Activated T-cell treated with anti-CD3 and anti-CD28 coated beads for 4 hours (primary cell): ENCODE results near the gene CBLB.
"Not testable (repeated sequence)": the region's sequence is repeated elsewhere in the genome, so short reads cannot be mapped to it uniquely, and the experiment has no call there.

Experiments
- DNase-seq: peaks from one replicate; pipeline ENCODE4 v3.0.0-alpha.2; 2020

The CBLB gene

DNA sequence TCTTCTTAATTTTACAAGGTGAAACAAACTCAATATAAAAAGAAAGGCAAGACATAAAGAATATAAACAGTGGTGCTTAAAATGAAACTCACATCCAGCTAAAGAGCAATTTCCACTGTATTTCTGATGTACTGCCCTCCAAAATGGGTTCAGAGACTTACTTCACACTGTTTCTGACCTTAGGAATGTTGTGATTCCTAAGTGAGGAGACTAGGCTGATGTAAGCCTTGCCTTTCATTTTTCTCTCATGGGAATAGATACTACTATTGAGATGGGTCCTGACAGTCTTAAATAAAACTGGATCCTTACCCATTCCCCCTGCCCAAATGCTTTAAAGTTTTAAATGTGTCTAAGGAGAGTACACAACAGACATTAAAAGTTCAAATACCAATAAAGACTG lies 86.9 kb downstream of the CBLB start:
- no peak for DNase-seq

DNA sequence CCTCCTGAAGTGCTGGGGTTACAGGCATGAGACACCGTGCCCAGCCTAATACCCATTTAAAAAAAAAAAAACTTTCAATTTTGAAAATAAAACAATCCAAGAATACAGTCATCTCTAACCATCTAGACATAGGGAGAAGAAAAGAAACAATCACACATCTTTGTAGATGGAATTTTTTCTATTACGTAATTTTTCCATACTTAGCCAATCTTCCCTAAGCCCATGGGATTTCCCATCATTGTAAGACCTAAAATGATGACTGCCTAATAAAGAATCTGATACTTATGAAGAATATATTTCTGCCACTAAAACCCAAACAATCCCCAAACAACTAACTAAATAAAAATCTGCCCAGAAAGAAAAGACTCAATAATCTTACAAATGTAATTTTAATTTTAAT lies 88.7 kb downstream of the CBLB start:
- no peak for DNase-seq

DNA sequence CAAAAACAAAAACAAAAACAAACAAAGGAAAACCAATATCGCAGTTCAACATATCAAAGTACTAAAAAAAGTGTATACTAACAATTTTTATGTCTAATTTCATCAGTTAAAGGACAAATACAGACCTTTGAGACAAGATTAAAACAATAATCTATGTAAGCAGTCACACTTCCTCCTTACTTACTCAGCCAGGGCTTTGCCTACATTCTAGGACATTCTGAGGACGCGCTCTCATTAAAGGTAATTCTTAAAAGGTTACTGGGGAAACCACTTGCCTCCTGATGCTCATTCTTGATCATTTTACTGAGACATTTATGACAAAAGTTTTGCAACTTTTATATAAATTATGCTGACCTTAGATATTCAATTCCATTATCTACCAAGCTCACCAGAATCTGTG lies 93.4 kb downstream of the CBLB start:
- DNase-seq, result no peak

DNA sequence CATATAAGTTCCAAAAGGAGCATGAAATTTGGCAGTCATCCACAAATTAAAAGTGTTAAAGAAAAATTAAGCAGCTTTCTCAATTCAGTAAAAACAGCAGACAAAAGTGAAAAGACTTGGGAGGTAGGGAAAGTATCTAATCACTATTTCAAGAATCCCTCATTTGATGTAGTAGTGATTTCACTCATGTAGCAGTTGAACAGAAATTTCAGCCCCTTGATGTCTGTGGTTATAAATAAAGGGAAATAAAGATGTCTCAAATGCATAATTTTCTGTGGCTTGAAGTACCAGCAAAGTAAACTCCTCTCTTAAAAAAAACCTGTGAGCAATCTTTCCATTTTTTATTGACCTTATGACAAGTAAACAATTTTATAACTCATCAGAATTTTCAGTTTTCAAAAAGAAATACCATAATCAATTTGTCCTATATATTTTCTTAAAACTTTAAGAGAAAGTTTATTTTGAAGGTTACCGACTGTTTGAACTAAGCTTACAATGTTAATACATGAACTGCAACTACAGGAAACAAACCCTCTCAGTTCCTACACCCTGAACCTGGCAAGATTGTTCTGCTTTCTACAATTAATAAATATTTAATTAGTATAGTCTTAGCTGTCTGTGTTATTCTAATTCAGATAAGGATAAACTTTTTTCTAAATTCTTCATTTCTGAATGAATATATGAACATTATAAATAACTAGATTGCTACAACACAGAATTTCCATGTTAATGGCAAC lies 94.2 kb downstream of the CBLB start:
- no peak for DNase-seq

DNA sequence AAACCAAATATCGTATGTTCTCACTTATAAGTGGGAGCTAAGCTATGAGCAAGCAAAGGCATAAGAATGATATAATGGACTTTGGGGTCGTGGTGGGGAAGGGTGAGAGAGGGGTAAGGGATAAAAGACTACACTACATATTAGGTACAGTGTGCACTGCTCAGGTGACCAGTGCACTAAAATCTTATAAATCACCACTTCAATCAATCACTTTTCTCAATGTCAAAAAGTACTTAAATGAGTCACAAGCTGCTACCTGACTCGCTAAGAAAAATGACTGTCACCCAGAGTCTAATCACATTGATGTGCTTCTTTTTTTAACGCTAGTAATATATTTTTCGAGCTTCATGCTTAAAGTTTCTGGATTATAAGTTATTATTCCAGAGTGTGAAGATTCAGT lies 95.5 kb downstream of the CBLB start:
- DNase-seq, result no peak

DNA sequence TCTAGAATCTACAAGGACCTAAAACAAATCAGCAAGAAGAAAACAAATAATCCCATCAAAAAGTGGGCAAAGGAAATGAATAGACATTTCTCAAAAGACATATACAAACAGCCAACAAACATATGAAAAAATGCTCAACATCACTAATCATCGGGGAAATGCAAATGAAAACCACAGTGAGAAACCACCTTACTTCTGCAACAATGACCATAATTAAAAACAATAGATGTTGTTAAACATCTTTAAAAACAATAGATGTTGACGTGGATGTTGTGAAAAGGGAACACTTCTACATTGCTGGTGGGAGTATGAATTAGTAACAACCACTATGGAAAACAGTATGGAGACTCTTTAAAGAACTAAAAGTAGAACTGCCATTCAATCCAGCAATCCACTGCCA lies 96.2 kb downstream of the CBLB start:
- DNase-seq, result no peak

DNA sequence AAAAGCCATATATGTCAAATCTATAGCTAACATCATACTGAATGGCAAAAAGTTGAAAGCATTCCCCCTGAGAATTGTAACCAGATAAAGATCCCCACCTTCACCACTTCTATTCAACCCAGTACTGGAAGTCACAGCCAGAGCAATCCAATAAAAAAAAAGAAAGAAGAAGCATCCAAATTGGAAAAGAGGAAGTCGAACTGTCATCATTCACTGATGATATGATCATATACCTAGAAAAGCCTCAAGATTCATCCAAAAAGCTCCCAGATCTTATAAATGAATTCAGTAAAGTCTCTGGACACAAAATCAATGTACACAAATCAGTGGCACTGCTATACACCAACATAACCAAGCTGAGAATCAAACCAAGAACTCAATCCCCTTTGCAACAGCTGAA lies 97.4 kb downstream of the CBLB start:
- no peak for DNase-seq

DNA sequence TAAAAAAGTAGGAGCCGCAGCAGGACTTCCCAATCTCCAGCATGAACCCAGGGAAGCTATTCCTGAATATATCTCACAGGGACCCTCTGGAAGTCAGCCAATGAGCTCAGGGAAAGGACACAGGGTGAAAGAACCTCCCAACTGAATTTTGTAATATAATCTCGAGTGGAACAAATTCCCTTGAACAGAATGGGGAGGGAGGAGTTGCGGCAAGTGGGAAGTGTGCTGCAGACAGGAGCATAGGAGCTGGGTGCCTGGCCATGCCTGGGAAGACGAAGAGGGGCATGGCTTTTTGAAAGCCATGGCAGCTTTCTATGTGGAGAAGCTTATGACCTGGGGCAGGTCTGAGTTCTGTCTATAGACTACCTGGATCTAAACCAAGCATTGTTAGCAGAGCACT lies 98.4 kb downstream of the CBLB start:
- DNase-seq, result no peak

DNA sequence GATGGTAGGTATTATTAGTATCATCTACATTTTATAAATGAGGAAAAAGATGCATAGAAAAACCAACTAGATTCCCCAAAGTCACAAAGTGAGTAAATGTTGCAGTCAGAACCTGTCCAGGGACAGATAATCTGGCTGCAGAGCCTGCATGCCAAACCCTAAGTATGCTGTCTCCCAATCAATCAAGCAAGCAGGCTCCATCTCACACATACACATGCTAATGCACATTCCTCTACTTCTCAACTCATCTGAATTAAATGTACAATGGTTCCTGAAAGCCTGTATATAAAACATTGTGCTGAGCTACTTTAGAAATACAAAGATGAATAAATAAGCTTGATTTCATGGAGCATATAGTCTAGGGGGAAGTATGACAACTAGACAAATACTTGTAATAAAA lies 101.0 kb downstream of the CBLB start:
- DNase-seq, result no peak

DNA sequence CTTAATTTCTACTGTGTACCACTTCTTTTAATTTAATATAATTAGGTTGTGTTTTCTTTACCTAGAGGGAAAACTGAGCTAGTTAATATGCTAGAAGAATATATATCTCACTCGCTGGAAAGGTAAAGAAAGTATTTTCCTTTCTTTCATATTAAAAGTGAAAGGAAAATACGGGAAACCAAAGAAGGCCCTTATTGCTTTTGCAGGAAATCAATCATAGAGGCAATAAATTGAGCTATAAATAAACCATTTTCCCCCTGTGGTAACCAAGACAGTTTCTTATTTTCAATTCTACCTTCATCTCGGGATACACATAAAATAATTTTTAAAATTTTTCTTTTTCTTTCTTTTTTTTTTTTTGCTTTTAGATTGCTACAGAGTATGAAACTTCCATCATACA lies 101.6 kb downstream of the CBLB start:
- DNase-seq, result no peak

DNA sequence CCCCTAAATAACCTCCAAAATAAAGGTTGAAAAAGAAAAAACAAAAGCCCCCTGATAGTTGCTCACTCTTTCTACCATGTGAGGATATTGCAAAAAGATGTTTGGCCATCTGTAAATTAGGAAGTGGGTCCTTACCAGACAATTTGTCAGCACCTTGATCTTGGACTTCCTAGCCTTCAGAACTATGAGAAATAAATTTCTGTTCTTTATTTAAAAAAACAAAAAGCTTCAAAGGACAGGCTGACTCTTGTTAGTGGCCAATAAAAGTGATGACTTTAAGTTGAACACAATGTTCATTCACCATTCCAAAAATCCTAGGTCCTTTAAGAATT lies 103.5 kb downstream of the CBLB start:
- no peak for DNase-seq

DNA sequence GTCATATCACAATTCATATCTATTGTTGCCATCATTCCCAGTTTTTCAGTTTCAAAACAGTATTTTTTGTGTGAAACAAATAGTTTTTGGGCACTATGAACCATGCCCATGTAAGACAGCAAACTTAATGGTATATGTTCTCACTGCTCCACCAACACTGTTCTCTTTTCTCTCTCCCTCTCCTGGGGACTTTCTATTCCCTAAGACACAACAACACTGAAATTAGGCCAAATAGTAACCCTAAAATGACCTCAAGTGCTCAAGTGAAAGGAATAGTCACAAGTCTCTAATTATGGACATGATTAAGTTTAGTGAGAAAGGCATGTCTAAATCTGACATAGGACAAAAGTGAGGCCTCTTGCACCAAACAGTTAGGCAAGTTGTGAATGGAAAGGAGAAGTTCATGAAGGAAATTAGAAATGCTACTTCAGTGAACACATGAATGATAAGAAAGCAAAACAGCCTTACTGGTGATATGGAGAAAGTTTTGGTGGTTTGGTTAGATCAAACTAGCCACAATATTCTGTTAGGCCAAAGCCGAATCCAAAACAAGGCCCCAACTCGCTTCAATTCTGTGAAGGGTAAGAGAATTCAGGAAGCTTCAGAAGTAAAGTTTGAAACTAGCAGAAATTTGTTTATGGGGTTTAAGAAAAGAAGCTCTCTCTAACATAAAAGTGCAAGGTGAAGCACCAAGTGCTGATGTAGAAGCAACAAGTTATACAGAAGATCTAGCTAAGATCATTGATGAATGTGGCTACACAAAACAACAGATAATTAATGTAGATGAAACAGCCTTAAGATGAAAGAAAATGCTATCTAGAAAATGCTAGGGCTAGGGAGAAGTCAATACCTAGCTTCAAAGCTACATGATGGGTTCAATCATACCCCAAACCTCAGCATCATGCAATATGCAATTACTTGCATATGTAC lies 104.2 kb downstream of the CBLB start:
- no peak for DNase-seq

DNA sequence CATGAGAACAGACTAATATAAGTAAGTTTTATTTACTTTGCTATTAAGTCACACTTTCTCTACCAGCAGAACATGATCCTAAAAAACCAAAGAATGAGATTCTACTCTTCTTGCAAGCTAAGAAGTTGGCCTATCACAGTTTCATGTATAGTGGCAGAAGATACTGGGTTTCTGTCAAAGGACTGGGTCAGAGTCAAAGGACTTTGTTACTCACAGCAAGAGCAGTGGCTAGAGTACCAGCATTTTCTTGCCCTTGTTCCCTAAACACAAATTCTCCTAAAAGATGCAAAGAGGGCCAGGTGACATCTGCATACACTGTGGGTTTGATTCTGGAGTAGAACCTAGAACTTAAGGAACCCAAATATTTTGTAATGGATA lies 105.2 kb downstream of the CBLB start:
- DNase-seq, result no peak

DNA sequence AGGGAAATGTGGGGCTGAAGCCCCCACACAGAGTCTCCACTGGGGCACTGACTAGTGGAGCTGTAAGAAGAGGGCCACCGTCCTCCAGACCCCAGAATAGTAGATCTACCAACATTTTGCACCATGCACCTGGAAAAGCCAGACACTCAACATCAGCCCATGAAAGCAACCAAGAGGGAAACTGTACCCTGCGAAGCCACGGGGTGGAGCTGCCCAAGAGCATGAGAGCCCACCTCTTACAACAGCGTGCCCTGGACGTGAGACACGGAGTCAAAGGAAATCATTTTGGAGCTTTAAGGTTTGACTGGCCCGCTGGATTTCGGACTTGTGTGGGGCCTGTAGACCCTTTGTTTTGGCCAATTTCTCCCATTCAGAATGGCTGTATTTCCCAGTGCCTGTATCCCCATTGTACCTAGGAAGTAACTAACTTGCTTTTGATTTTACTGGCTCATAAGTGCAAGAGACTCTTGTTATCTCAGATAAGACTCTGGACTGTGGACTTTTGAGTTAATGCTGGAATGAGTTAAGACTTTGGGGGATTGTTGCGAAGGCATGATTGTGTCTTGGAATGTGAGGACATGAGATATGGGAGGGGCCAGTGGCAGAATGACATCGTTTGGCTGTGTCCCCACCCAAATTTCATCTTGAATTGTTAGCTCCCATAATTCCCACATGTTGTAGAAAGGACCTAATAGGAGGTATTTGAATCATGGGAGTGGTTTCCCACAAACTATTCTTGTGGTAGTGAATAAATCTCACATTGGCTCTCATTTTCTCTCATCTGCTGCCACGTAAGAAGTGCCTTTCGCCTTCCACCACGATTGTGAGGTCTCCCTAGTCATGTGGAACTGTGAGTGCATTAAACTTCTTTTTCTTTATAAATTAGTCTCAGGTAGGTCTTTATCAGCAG lies 105.8 kb downstream of the CBLB start:
- DNase-seq, result no peak

DNA sequence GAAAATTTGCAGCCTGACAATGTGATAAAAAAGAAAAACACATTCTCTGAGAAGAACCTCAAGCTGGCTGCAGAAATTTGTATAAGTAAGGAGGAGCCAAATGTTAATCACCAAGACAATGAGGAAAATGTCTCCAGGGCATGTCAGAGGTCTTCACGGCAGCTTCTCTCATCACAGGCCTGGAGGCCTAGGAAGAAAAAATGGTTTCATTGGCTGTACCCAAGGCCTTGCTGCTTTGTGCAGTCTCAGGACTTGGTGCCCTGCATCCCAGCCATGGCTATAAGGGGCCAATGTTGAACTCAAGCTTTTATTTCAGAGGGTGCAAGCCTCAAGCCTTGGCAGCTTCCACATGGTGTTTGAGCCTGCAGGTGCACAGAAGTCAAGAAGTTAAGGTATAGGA lies 106.6 kb downstream of the CBLB start:
- DNase-seq, result not testable (repeated sequence)

DNA sequence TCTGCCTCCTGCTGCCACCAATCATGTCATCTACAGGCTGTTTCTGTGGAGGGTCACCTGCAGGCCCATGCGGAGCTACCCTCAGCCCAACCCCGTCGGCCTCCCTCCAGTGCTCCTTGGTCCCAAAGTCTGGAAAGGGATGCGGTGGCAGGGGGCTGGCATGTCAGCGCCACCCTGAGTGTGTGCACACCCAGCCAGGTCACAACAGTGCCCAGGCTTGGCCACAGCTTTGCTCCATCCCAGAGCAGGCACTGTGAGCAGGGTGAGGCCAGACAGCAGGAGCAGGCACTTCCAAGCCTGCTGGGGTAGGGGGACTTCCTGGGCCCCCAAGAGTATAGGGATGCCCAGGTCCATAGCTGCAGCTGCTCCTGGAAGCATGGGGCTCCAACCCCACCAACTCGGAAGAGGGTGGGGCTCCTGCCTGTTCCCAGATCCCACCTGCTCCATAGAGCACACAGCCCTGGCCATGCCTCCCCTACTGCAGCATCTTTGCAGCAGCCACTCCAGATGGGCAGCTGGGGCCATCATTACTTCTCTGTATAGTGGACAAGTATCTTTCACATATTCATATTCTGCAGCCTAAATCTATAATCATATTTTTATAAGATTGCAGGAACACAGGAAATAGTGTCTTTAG lies 109.3 kb downstream of the CBLB start:
- no peak for DNase-seq

DNA sequence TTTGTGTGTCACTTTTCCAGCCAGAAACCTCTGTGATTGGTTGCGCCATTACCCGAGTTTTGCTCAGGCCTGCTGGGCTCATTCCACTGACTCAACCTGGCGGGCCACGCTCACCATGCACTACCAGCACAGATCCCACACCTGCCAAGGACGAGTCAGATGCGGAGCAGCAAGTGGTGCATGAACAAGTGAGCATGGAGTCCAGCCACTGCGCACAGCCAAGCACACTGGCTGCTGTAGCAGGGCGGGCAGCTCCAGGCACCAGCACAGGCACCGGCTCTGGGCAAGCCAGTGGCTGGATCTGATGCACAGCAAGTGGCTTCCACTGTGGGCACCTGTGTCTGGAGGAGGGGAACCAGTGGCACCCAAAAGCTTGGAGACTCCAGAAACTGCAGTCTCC lies 110.4 kb downstream of the CBLB start:
- DNase-seq, result no peak

DNA sequence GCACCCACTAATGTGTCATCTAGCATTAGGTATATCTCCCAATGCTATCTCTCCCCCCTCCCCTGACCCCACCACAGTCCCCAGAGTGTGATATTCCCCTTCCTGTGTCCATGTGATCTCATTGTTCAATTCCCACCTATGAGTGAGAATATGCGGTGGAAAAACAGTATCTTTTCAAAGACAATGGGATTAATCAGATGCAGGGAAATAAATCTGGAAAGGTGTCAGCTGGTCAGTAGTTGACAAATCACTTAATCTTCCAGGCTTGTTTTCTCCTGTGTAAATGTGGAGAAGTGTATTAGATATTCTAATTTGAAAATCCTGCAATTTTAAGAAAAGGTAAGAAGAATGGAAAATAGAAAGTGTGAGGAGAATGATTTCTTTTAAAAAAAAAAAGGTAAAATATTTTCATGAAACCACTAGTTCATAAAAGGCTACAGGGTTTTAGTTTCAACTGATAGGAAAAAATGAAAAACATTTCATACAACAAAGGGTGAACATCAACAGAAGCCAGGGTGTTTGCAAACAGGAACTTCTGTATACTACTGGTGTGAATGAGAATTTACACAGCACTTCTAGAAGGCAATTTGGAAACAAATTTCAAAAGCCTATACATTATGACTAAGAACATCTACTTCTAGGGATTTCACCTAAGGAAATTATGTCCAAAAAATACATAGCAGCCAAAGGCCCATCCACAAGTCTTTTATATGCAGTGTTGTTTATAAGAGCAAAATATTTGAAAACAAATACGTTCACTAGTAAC lies 113.5 kb downstream of the CBLB start:
- no peak for DNase-seq

DNA sequence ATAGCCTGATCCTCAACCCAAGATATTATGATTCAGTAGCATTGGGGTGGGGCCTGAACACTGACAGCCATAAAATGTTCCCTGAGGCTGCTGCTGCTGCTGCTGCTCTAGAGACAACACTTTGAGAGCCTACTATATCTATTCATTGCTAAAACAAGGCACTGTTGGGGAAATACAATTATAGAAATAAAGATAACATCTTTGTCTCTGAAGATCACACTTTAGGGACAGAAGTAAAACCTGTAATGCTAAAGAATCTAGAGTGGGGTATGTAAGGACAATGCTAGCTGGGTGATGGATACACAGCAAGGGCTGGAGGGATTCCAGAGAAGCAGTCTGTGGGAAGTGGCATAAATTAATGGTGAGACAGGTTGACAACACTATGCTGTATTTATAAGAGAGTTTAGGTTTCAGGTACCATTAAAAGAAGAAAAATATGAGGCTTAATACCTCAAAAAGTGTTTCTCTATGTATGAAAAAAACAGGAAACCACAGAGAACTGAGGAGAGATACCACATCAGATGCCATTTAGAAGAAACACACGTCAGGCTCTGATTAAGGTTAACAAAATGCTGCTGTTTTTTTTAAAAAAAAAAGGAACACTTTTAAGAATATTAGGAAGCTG lies 115.9 kb downstream of the CBLB start:
- no peak for DNase-seq

DNA sequence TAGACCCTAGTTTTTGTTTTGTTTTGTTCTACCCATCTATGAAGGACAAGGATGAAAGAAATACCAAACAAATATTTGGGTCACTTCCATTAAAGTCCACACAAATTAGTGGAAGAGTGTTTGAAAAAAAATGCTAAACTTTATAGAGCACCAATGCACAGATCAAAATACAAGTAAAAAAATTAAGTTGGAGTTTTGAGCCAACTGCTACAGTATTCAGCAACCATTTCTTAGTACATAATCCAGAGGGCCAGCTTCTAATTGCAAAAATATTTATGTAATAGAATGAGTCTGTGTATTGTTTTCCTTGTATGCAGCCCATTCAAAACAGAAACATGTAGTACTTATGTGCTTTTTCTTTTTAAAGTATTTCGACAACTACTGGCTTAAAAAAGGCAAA lies 121.1 kb downstream of the CBLB start:
- DNase-seq, result no peak

DNA sequence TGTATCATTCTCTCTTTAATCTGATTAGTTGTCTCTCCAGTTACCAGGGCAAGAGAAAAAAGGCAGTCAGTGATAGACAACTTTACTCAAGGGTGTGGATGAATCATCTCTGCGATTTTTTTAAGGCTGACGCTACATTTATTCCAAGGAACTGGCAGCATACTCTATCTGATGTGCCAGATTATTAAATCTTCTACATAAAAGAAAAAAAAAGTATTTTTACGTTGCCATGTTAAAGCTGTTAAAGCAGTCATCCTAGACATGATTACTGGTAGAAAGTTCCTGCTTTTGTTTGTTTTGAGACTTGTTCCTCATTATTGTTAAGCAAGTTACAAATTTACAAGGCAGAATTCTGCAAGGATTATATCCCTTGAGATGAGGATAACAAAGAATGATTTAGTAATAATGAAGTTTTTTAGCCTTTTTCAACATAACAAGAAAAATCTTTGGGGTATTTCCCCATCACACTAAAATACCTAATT lies 121.7 kb downstream of the CBLB start:
- DNase-seq, result no peak
